Ovary (tissue), 9 donors: ENCODE measurements around the gene VSIG10L2. TPM values are rescaled to one million over a fixed set of nuclear protein-coding genes. Genes with fewer than 3 reads are reported as not detected.

Source experiments
- DNase-seq, 5 donors: peaks; one replicate each; pipeline ENCODE4 v3.0.0-alpha.2; 2019 to 2020
- H3K27ac ChIP-seq, 2 donors: fragments of 200-600 bp; one replicate each; pipeline versions ENCODE4 v1.5.1 to v1.8.0; 2019 to 2022
- H3K27me3 ChIP-seq: fragments of 200-600 bp; one replicate; pipeline ENCODE4 v1.8.0; 2022
- H3K36me3 ChIP-seq: fragments of 200-600 bp; sonication (generic); one replicate; pipeline ENCODE4 v1.5.1; 2019
- H3K4me1 ChIP-seq: one replicate; pipeline ENCODE4 v1.8.1; 2013; ENCODE audit warnings: mild to moderate bottlenecking, moderate library complexity; ENCODE audit not compliant: insufficient read depth
- H3K4me3 ChIP-seq: fragments of 200-600 bp; sonication (generic); one replicate; pipeline ENCODE4 v1.5.1; 2017
- H3K9me3 ChIP-seq, 2 donors: fragments of 200-600 bp in 1 of 2; sonication (generic) in 1 of 2; one replicate each; pipeline versions ENCODE4 v1.5.1 to v1.8.1; 2013 to 2019; ENCODE audit warnings: mild to moderate bottlenecking in 1 of 2, moderate library complexity in 1 of 2
- EP300 ChIP-seq: sonication (generic); formaldehyde crosslinking; IDR thresholded peaks from one replicate; pipeline ENCODE4 v1.6.1; 2017; ENCODE audit warnings: antibody characterized with exemption
- POLR2A ChIP-seq: fragments of 450-650 bp; IDR thresholded peaks from one replicate; pipeline ENCODE4 v1.6.1; 2017; ENCODE audit warnings: antibody characterized with exemption, mild to moderate bottlenecking, moderate library complexity
- WGBS, 3 donors: extraction: QIAGEN DNeasy Blood & Tissue Kit in 1 of 3; methylation state at CpG; one replicate each; pipeline versions ENCODE4 v1.1.5 to v1.1.7; 2013 to 2017; 5-methylcytosine and 5-hydroxymethylcytosine counted together
- intact Hi-C, 4 donors: fragments of 100-400 bp; cut with DNase I; formaldehyde crosslinking; loops; one replicate each; pipeline versions ENCODE4 v1.11.0 to v1.15.1; 2022 to 2023
- polyA plus RNA-seq, 2 donors: library from polyadenylated mRNA; stranded (reverse); fragments of 200-250 nt in 1 of 2; fragments of 350-450 nt in 1 of 2; fragmentation: Illumina TruSeq in 1 of 2; extraction: RNeasy Lipid Tissue Mini Kit (QIAGEN cat#74804) in 1 of 2; gene quantifications; one replicate each; pipeline ENCODE4 v1.2.3, GENCODE V29; 2013 to 2014
- total RNA-seq, 7 donors: library from RNA; depleted of rRNA in 2 of 7; stranded (reverse); fragments of >200 nt in 2 of 7; fragmentation: NEBNext Ultra II Directional in 3 of 7; extraction: Animal tissue kit (Norgen Biotek cat#: 25700) in 3 of 7; gene quantifications; one replicate each; pipeline versions ENCODE4 v1.1.0 to v1.2.4, GENCODE V29; 2016 to 2023
- TF ChIP-seq, protein P1 (sequence below), 3 donors: fragments of 450-650 bp in 2 of 3; fragments of 200-600 bp in 1 of 3; IDR thresholded peaks; one replicate each; pipeline versions ENCODE4 v1.5.1 to v1.8.0; 2016 to 2022; ENCODE audit warnings: antibody characterized with exemption in 3 of 3, mild to moderate bottlenecking in 1 of 3
- donor health status: DM: no; HTN: no; CAD: no; lungs with moderate emphysema.
- donor health status: DM: no; HTN: no; CAD: no.
- donor health status: Bipolar disorder and iron deficiency.
- donor health status: DM: yes; HTN: yes; CAD: no.
- donor health status: DM: no; HTN: no; CAD: no.
- donor health status: DM: yes; HTN: yes; CAD: no.

Gene VSIG10L2
- total and polyA plus RNA-seq, 9 donors, result 0.08 to 3.3 (median 0.57) TPM

GRCh38 chr11:125959931-125960330, 14.1 kb downstream of the VSIG10L2 start:
- no peaks in the 10 kb centered on the region for H3K9me3 ChIP-seq
- TF ChIP-seq POLR2A (no peak), EP300 (no peak)
- TF ChIP-seq, protein P1, sequence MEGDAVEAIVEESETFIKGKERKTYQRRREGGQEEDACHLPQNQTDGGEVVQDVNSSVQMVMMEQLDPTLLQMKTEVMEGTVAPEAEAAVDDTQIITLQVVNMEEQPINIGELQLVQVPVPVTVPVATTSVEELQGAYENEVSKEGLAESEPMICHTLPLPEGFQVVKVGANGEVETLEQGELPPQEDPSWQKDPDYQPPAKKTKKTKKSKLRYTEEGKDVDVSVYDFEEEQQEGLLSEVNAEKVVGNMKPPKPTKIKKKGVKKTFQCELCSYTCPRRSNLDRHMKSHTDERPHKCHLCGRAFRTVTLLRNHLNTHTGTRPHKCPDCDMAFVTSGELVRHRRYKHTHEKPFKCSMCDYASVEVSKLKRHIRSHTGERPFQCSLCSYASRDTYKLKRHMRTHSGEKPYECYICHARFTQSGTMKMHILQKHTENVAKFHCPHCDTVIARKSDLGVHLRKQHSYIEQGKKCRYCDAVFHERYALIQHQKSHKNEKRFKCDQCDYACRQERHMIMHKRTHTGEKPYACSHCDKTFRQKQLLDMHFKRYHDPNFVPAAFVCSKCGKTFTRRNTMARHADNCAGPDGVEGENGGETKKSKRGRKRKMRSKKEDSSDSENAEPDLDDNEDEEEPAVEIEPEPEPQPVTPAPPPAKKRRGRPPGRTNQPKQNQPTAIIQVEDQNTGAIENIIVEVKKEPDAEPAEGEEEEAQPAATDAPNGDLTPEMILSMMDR (IDR thresholded peaks at IDR 0.05), result no peak
- DNase-seq, result no peak
- no peak overlapping the region for H3K27ac ChIP-seq
- intact Hi-C loops, result no loop called here
- H3K4me3 ChIP-seq, result no peak overlapping the region
- no peaks in the 10 kb centered on the region for H3K4me1 ChIP-seq
- H3K27me3 ChIP-seq, result no peaks in the 10 kb centered on the region
- no peaks in the 10 kb centered on the region for H3K36me3 ChIP-seq
- 87 to 89% (median 88%) methylated on average over 10 of the region's 10 CpGs for WGBS, 3 donors

GRCh38 chr11:125960771-125961170, 14.9 kb downstream of the VSIG10L2 start:
- no peaks in the 10 kb centered on the region for H3K27me3 ChIP-seq
- H3K9me3 ChIP-seq, result no peaks in the 10 kb centered on the region
- no peak overlapping the region for H3K4me3 ChIP-seq
- H3K36me3 ChIP-seq, result no peaks in the 10 kb centered on the region
- TF ChIP-seq EP300 (no peak), POLR2A (no peak)
- TF ChIP-seq, protein P1 (IDR thresholded peaks at IDR 0.05), result no peak
- no peak for DNase-seq
- intact Hi-C loops, result no loop called here
- H3K27ac ChIP-seq, result no peak overlapping the region
- no peaks in the 10 kb centered on the region for H3K4me1 ChIP-seq
- WGBS, 3 donors, result 42 to 62% (median 49%) methylated on average over 6 of the region's 6 CpGs

DNA sequence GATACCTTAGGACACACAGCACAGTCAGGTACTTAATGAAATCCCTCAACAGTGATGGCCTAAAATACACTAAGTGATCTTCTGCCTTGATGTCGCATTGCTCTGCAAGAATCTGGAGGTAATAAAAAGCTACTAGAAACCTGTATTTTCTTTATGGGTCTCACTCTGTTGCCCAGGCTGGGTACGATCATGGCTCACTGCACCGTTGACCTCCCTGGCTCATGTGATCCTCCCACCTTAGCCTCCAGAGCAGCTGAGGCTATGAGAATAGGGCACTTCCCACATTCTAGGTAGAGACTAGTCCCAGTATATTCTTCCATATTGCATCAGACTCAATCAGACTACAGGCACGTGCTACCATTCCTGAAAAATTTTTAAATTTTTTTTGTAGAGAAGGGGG, 21.7 kb downstream of the VSIG10L2 start:
- Histone ChIP-seq H3K4me3 (no peak overlapping the region), H3K9me3 (no peaks in the 10 kb centered on the region), H3K27me3 (no peaks in the 10 kb centered on the region), H3K4me1 (no peaks in the 10 kb centered on the region), H3K36me3 (no peaks in the 10 kb centered on the region), H3K27ac (no peak overlapping the region)
- DNase-seq, result no peak
- intact Hi-C loops, result no loop called here
- TF ChIP-seq POLR2A (no peak), EP300 (no peak)
- TF ChIP-seq, protein P1 (IDR thresholded peaks at IDR 0.05), result no peak
- WGBS, 3 donors, result 92% methylated on average over 4 of the region's 4 CpGs

DNA sequence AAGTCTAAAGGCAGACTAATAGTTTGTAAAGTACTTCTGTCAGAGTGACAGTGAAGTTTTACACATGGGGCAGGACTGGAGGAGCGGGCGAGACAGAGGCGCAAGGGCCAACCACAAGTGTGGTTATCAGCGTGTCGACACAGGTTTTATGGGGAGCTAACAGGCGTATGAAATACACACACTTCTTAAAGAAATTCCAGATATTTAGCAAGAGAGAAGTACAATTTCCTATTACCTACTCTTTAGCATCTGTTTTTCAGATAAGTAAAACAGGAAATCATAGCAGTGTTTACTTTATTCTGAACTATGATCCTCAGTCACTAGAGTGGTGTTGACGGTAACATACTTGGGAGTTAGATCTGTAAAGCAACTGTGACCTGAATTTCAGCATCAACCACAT, 22.5 kb downstream of the VSIG10L2 start:
- TF ChIP-seq POLR2A (no peak), EP300 (no peak)
- TF ChIP-seq, protein P1 (IDR thresholded peaks at IDR 0.05), result no peak
- Histone ChIP-seq H3K4me3 (no peak overlapping the region), H3K27me3 (no peaks in the 10 kb centered on the region), H3K4me1 (no peaks in the 10 kb centered on the region), H3K27ac (no peak overlapping the region), H3K9me3 (no peaks in the 10 kb centered on the region), H3K36me3 (no peaks in the 10 kb centered on the region)
- DNase-seq, result no peak
- 51 to 52% (median 51%) methylated on average over 7 of the region's 7 CpGs for WGBS, 3 donors
- intact Hi-C loops, result no loop called here

GRCh38 chr11:125971618-125972017, 25.8 kb downstream of the VSIG10L2 start:
- WGBS, 3 donors, result 56 to 72% (median 64%) methylated on average over 6 of the region's 6 CpGs
- Histone ChIP-seq H3K9me3 (no peaks in the 10 kb centered on the region), H3K36me3 (no peaks in the 10 kb centered on the region), H3K27me3 (no peaks in the 10 kb centered on the region), H3K27ac (no peak overlapping the region), H3K4me3 (no peak overlapping the region), H3K4me1 (no peaks in the 10 kb centered on the region)
- TF ChIP-seq EP300 (no peak), POLR2A (no peak)
- TF ChIP-seq, protein P1 (IDR thresholded peaks at IDR 0.05), result no peak
- intact Hi-C loops, result no loop called here
- DNase-seq, result no peak
